ENCODE measurements around the gene COL4A5.

COL4A5 gene

DNA sequence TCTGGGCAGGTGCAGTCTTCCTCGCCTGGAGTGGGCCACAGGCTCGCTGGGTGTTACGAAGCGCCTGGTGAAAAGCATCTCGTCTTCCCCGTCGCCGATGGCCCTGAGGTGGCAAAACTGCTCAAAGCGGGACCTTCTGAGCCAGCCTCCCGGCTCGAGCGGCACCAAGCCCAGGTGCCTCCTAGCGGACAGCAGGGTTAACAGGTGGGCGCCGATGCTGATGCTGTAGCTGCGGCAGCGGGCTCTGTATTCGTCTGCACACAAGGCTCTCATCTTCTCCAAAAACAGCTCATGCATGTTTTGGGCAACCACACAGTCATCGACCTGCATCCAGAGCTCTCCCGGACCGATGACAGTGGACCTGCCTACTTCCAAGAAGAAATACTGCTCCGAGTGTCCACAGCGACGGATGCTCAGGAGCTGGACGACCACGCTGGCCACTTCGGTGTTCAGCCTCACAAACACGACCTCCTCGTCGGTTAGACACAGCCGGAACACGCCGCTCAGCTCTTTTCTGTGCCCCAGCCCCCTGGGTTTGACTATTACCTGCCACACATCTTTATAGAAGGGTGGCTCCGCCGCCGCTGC is 295.5 kb downstream of the COL4A5 start:
- Histone ChIP-seq H3K79me2 (ENCODE audit: control insufficient read depth, low read length) (no peaks in the 10 kb centered on the region), H4K20me1 (ENCODE audit: control insufficient read depth, insufficient read depth, low read depth, low read length) (no peaks in the 10 kb centered on the region), H3K9me2 (replicated peaks; ENCODE audit: control insufficient read depth, low read length) (no peaks in the 10 kb centered on the region), H3F3A (ENCODE audit: control insufficient read depth, insufficient read depth) (no peaks in the 10 kb centered on the region), H3K4me3 (ENCODE audit: low read length) (no peak overlapping the region), H3K27ac (ENCODE audit: low read depth, low read length) (no peak overlapping the region), H3K27me3 (ENCODE audit: control insufficient read depth, low read length) (no peaks in the 10 kb centered on the region), H3K4me2 (ENCODE audit: low read length) (no peak overlapping the region), H3K4me1 (ENCODE audit: control insufficient read depth, low read length) (no peaks in the 10 kb centered on the region), H3K36me3 (ENCODE audit: control insufficient read depth, low read length) (no peaks in the 10 kb centered on the region), H3K9me3 (ENCODE audit: control insufficient read depth, insufficient read depth, low read length) (no peaks in the 10 kb centered on the region)
- TF ChIP-seq EZH2phosphoT487 (IDR thresholded peaks at IDR 0.05; ENCODE audit: borderline replicate concordance, low read length) (no peak), CTCF (IDR thresholded peaks at IDR 0.05; ENCODE audit: low read depth, low read length, poor library complexity, severe bottlenecking) (no peak)

DNA sequence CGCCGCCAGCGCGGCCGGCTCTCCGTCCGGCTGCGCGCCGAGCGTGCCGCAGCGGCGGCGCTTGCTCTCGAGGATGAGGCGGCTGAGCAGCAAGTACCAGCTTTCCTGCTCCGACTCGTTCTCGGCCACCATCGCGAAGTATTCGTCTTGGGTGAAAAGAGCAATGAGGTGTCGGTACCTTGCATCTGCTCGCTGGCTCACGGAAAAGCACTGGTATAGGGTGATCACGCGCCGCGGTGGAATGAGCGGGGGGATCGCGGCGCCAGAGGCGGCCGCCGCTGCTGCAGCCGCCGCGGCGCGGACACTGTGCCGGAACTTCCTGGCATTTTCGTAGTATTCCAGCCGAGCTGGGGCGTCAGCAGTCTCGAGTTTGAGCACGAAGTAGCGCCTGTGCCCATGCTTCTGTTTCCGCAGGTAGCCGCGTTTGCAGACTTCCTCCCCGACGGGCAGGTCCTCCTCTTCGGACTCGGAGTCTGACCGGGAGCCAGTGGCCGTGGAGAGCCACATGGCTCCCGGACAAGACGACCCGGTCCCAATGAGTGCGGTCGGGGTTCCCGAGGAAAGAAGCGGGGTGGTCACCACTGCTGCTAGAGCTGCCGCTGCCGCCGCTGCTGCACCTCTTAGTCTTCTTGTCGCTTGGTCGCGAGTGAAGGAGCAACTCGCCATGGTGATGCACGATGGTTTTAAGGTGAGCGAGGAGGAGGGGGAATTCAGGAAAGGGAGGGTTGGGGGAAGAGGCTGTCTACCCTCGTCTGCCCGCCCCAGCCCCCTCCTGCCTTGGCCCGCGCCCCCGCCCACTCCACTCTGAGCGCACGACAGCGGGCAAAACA is 296.3 kb downstream of the COL4A5 start:
- no peaks in the 10 kb centered on the region for H3K36me3 ChIP-seq (ENCODE audit: control insufficient read depth, low read length)
- no peak for TF ChIP-seq EZH2phosphoT487 (IDR thresholded peaks at IDR 0.05; ENCODE audit: borderline replicate concordance, low read length)
- TF ChIP-seq CTCF (IDR thresholded peaks at IDR 0.05; ENCODE audit: low read depth, low read length, poor library complexity, severe bottlenecking) = no peak
- H3F3A ChIP-seq (ENCODE audit: control insufficient read depth, insufficient read depth) = no peaks in the 10 kb centered on the region
- H3K27me3 ChIP-seq (ENCODE audit: control insufficient read depth, low read length) = no peaks in the 10 kb centered on the region
- no peak overlapping the region for H3K4me3 ChIP-seq (ENCODE audit: low read length)
- H3K79me2 ChIP-seq (ENCODE audit: control insufficient read depth, low read length) = no peaks in the 10 kb centered on the region
- no peaks in the 10 kb centered on the region for H4K20me1 ChIP-seq (ENCODE audit: control insufficient read depth, insufficient read depth, low read depth, low read length)
- no peaks in the 10 kb centered on the region for H3K9me3 ChIP-seq (ENCODE audit: control insufficient read depth, insufficient read depth, low read length)
- H3K4me2 ChIP-seq (ENCODE audit: low read length) = no peak overlapping the region
- no peaks in the 10 kb centered on the region for H3K9me2 ChIP-seq (replicated peaks; ENCODE audit: control insufficient read depth, low read length)
- no peak overlapping the region for H3K27ac ChIP-seq (ENCODE audit: low read depth, low read length)
- H3K4me1 ChIP-seq (ENCODE audit: control insufficient read depth, low read length) = no peaks in the 10 kb centered on the region

- Histone ChIP-seq H3K27ac (ENCODE audit: low read depth, low read length) (no peak within 1 kb of the TSS), H3K79me2 (ENCODE audit: control insufficient read depth, low read length) (no peaks in the 10 kb centered on the region), H3F3A (ENCODE audit: control insufficient read depth, insufficient read depth) (no peaks in the 10 kb centered on the region), H3K4me3 (ENCODE audit: low read length) (no peak within 1 kb of the TSS), H3K27me3 (ENCODE audit: control insufficient read depth, low read length) (no peaks in the 10 kb centered on the region), H4K20me1 (ENCODE audit: control insufficient read depth, insufficient read depth, low read depth, low read length) (no peaks in the 10 kb centered on the region), H3K4me2 (ENCODE audit: low read length) (no peak within 1 kb of the TSS), H3K9me3 (ENCODE audit: control insufficient read depth, insufficient read depth, low read length) (no peaks in the 10 kb centered on the region), H3K4me1 (ENCODE audit: control insufficient read depth, low read length) (no peaks in the 10 kb centered on the region), H3K36me3 (ENCODE audit: control insufficient read depth, low read length) (no peaks in the 10 kb centered on the region), H3K9me2 (replicated peaks; ENCODE audit: control insufficient read depth, low read length) (no peaks in the 10 kb centered on the region)
- no peak for TF ChIP-seq EZH2phosphoT487 (IDR thresholded peaks at IDR 0.05; ENCODE audit: borderline replicate concordance, low read length)
- no peak for TF ChIP-seq CTCF (IDR thresholded peaks at IDR 0.05; ENCODE audit: low read depth, low read length, poor library complexity, severe bottlenecking)
Measured at GRCh38 chrX:108736509-108737479, 297.2 kb downstream of the COL4A5 start, which contains the start of gene IRS4. Gene IRS4, minus strand, starts transcription at chrX:108736563.

All from DOHH2 (cell line).